ENCODE measurements around the gene RFC5.

RFC5 gene

DNA sequence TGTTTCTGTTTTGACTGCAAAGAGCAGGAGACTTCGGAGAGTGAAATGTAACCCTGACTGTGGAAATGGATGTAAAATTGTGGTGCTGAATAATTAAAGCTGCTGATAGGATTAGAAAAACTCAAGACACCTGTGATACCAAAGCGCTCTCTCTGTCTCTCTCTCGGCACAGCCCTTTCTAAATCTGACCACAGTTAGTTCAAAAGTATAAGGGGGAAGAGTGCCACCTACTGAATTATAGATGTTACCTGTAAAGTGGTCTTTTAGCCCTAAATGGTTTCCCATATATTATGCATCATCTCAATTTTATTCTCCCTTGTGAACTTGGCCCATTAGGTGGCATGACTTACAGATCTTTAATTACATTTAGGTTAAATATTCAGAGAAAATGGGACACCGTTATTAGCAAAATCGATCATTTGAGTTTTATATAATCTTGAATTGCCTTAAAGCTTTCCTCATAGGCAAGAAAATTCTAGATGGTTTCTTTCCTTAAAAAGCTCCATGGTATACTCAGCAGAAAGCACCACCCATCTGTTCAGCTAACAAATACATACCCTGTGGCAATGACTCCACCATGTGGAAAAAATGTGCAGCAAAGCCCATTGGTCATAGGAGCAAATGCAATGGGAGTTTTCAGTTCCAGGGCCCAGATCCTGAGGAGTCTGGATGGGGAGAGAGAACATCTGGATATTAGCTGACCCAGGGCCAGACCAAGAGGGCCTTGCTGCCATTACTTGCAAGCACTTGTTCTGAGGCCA lies 18.1 kb downstream of the RFC5 start:
- H3K27ac ChIP-seq (ENCODE audit: low read depth, low read length): no peak overlapping the region
- H3K9ac ChIP-seq (ENCODE audit: low read depth, low read length): no peak overlapping the region
- H3K4me1 ChIP-seq (ENCODE audit: control insufficient read depth, insufficient read depth, low read length): no peaks in the 10 kb centered on the region
- peaks cover 92% of the 10 kb centered on the region for H3K36me3 ChIP-seq (ENCODE audit: control insufficient read depth, insufficient read depth, low read length)
- H3K4me3 ChIP-seq (ENCODE audit: low read depth, low read length): no peak overlapping the region
- no peaks in the 10 kb centered on the region for H3K27me3 ChIP-seq (ENCODE audit: control insufficient read depth, insufficient read depth, low read length)
- no peaks in the 10 kb centered on the region for H3K9me3 ChIP-seq (ENCODE audit: control insufficient read depth, insufficient read depth, low read length)

DNA sequence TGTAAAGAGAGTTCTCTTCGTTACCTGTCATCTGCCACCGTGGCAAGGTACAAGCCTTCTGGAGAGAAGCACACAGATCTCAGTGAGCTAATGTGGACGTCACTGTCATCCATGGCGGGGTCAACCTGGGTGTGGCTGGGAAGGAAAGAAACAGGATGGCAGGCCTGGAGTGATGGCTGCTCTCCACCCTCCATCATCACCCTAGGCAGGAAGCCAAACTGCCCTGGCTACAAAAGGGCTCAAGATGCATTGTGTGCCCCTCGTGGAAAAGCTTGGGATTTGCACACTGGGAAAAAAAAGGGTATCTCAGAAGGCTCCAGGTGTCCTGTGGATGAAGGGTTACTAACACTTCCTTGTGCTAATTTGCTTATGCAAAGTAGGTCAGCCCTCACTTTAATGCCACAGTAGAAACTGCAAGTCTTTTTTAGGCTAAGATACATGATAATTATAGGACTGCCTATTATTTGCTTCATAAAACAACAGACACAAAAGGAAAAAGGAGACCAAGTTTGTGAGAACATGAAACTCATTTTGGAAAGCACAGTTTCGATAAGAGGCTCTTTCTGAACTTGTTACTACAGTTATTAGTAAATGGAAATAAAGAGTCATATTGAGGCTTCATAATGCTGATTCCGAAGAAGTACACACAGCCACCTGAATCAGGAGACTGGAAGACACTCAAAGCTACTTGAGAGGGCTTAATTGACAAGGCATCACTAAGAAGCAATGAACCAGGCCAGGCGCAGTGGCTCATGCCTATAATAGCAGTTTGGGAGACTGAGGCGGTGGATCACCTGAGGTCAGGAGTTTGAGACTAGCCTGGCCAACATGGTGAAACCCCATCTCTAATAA lies 18.9 kb downstream of the RFC5 start:
- Histone ChIP-seq H3K4me1 (ENCODE audit: control insufficient read depth, insufficient read depth, low read length) (no peaks in the 10 kb centered on the region), H3K36me3 (ENCODE audit: control insufficient read depth, insufficient read depth, low read length) (peaks cover 90% of the 10 kb centered on the region), H3K9ac (ENCODE audit: low read depth, low read length) (no peak overlapping the region), H3K9me3 (ENCODE audit: control insufficient read depth, insufficient read depth, low read length) (no peaks in the 10 kb centered on the region), H3K4me3 (ENCODE audit: low read depth, low read length) (no peak overlapping the region), H3K27ac (ENCODE audit: low read depth, low read length) (no peak overlapping the region), H3K27me3 (ENCODE audit: control insufficient read depth, insufficient read depth, low read length) (no peaks in the 10 kb centered on the region)

- no peak overlapping the region for H3K4me3 ChIP-seq (ENCODE audit: low read depth, low read length)
- H3K36me3 ChIP-seq (ENCODE audit: control insufficient read depth, insufficient read depth, low read length): peaks cover 90% of the 10 kb centered on the region
Observed at GRCh38 chr12:118036672-118037411, 20.3 kb downstream of the RFC5 start.

GRCh38 chr12:118038137-118038536 lies 21.6 kb downstream of the RFC5 start:
- peaks cover 90% of the 10 kb centered on the region for H3K36me3 ChIP-seq (ENCODE audit: control insufficient read depth, insufficient read depth, low read length)
- no peak overlapping the region for H3K9ac ChIP-seq (ENCODE audit: low read depth, low read length)
- no peaks in the 10 kb centered on the region for H3K4me1 ChIP-seq (ENCODE audit: control insufficient read depth, insufficient read depth, low read length)
- no peak overlapping the region for H3K4me3 ChIP-seq (ENCODE audit: low read depth, low read length)
- no peaks in the 10 kb centered on the region for H3K9me3 ChIP-seq (ENCODE audit: control insufficient read depth, insufficient read depth, low read length)
- H3K27me3 ChIP-seq (ENCODE audit: control insufficient read depth, insufficient read depth, low read length): no peaks in the 10 kb centered on the region
- peak overlapping the region; percentile 61 for H3K27ac ChIP-seq (ENCODE audit: low read depth, low read length)

More at GRCh38 chr12:118036672-118037411, 20.3 kb downstream of the RFC5 start:
- Histone ChIP-seq H3K9me3 (ENCODE audit: control insufficient read depth, insufficient read depth, low read length) (no peaks in the 10 kb centered on the region), H3K27me3 (ENCODE audit: control insufficient read depth, insufficient read depth, low read length) (no peaks in the 10 kb centered on the region), H3K27ac (ENCODE audit: low read depth, low read length) (no peak overlapping the region), H3K9ac (ENCODE audit: low read depth, low read length) (no peak overlapping the region), H3K4me1 (ENCODE audit: control insufficient read depth, insufficient read depth, low read length) (no peaks in the 10 kb centered on the region)

- Histone ChIP-seq H3K9me3 (ENCODE audit: control insufficient read depth, insufficient read depth, low read length) (no peaks in the 10 kb centered on the region), H3K4me3 (ENCODE audit: low read depth, low read length) (no peak overlapping the region), H3K4me1 (ENCODE audit: control insufficient read depth, insufficient read depth, low read length) (no peaks in the 10 kb centered on the region), H3K27ac (ENCODE audit: low read depth, low read length) (no peak overlapping the region), H3K36me3 (ENCODE audit: control insufficient read depth, insufficient read depth, low read length) (peaks cover 79% of the 10 kb centered on the region), H3K27me3 (ENCODE audit: control insufficient read depth, insufficient read depth, low read length) (no peaks in the 10 kb centered on the region), H3K9ac (ENCODE audit: low read depth, low read length) (no peak overlapping the region)
Observed at GRCh38 chr12:118042091-118042490, 25.6 kb downstream of the RFC5 start.

GRCh38 chr12:118044075-118044474 lies 27.6 kb downstream of the RFC5 start:
- Histone ChIP-seq H3K27me3 (ENCODE audit: control insufficient read depth, insufficient read depth, low read length) (no peaks in the 10 kb centered on the region), H3K9me3 (ENCODE audit: control insufficient read depth, insufficient read depth, low read length) (no peaks in the 10 kb centered on the region), H3K9ac (ENCODE audit: low read depth, low read length) (no peak overlapping the region), H3K4me1 (ENCODE audit: control insufficient read depth, insufficient read depth, low read length) (no peaks in the 10 kb centered on the region), H3K27ac (ENCODE audit: low read depth, low read length) (no peak overlapping the region), H3K4me3 (ENCODE audit: low read depth, low read length) (no peak overlapping the region), H3K36me3 (ENCODE audit: control insufficient read depth, insufficient read depth, low read length) (peaks cover 82% of the 10 kb centered on the region)

- no peaks in the 10 kb centered on the region for H3K27me3 ChIP-seq (ENCODE audit: control insufficient read depth, insufficient read depth, low read length)
- no peaks in the 10 kb centered on the region for H3K4me1 ChIP-seq (ENCODE audit: control insufficient read depth, insufficient read depth, low read length)
- no peak overlapping the region for H3K27ac ChIP-seq (ENCODE audit: low read depth, low read length)
- no peak overlapping the region for H3K4me3 ChIP-seq (ENCODE audit: low read depth, low read length)
- H3K9ac ChIP-seq (ENCODE audit: low read depth, low read length): no peak overlapping the region
- H3K9me3 ChIP-seq (ENCODE audit: control insufficient read depth, insufficient read depth, low read length): no peaks in the 10 kb centered on the region
- peaks cover 82% of the 10 kb centered on the region for H3K36me3 ChIP-seq (ENCODE audit: control insufficient read depth, insufficient read depth, low read length)
Observed at GRCh38 chr12:118044577-118044976, 28.1 kb downstream of the RFC5 start.

GRCh38 chr12:118046430-118046829 lies 29.9 kb downstream of the RFC5 start:
- H3K9me3 ChIP-seq (ENCODE audit: control insufficient read depth, insufficient read depth, low read length): no peaks in the 10 kb centered on the region
- no peak overlapping the region for H3K4me3 ChIP-seq (ENCODE audit: low read depth, low read length)
- no peaks in the 10 kb centered on the region for H3K4me1 ChIP-seq (ENCODE audit: control insufficient read depth, insufficient read depth, low read length)
- H3K36me3 ChIP-seq (ENCODE audit: control insufficient read depth, insufficient read depth, low read length): peaks cover 83% of the 10 kb centered on the region
- no peak overlapping the region for H3K27ac ChIP-seq (ENCODE audit: low read depth, low read length)
- H3K9ac ChIP-seq (ENCODE audit: low read depth, low read length): no peak overlapping the region
- no peaks in the 10 kb centered on the region for H3K27me3 ChIP-seq (ENCODE audit: control insufficient read depth, insufficient read depth, low read length)

GRCh38 chr12:118050972-118051910 lies 34.7 kb downstream of the RFC5 start:
- Histone ChIP-seq H3K36me3 (ENCODE audit: control insufficient read depth, insufficient read depth, low read length) (peaks cover 57% of the 10 kb centered on the region), H3K9ac (ENCODE audit: low read depth, low read length) (no peak overlapping the region), H3K9me3 (ENCODE audit: control insufficient read depth, insufficient read depth, low read length) (no peaks in the 10 kb centered on the region), H3K4me3 (ENCODE audit: low read depth, low read length) (no peak overlapping the region), H3K4me1 (ENCODE audit: control insufficient read depth, insufficient read depth, low read length) (peaks cover 3% of the 10 kb centered on the region; the same call in 1 of the 2 replicates), H3K27me3 (ENCODE audit: control insufficient read depth, insufficient read depth, low read length) (no peaks in the 10 kb centered on the region), H3K27ac (ENCODE audit: low read depth, low read length) (no peak overlapping the region)

Measured in HUES48 (cell line).